ENCODE measurements around the gene AVP.
"Not testable (repeated sequence)": the region's sequence is repeated elsewhere in the genome, so short reads cannot be mapped to it uniquely, and the experiment has no call there.

Gene AVP

GRCh38 chr20:3084283-3084985, at the start of gene AVP:
AVP (minus strand) TSS chr20:3084724; CDS start chr20:3084674, 50 bp downstream.
- TF ChIP-seq ZFX (IDR thresholded peaks at IDR 0.05; ENCODE audit: borderline replicate concordance), result no peak
- TF ChIP-seq, protein P1, sequence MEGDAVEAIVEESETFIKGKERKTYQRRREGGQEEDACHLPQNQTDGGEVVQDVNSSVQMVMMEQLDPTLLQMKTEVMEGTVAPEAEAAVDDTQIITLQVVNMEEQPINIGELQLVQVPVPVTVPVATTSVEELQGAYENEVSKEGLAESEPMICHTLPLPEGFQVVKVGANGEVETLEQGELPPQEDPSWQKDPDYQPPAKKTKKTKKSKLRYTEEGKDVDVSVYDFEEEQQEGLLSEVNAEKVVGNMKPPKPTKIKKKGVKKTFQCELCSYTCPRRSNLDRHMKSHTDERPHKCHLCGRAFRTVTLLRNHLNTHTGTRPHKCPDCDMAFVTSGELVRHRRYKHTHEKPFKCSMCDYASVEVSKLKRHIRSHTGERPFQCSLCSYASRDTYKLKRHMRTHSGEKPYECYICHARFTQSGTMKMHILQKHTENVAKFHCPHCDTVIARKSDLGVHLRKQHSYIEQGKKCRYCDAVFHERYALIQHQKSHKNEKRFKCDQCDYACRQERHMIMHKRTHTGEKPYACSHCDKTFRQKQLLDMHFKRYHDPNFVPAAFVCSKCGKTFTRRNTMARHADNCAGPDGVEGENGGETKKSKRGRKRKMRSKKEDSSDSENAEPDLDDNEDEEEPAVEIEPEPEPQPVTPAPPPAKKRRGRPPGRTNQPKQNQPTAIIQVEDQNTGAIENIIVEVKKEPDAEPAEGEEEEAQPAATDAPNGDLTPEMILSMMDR (IDR thresholded peaks at IDR 0.05), result no peak
- no peak within 1 kb of the TSS for H3K27ac ChIP-seq

GRCh38 chr20:3134151-3134550, 49.6 kb upstream of the AVP start:
- TF ChIP-seq, protein P1 (IDR thresholded peaks at IDR 0.05), result no peak
- TF ChIP-seq ZFX (IDR thresholded peaks at IDR 0.05; ENCODE audit: borderline replicate concordance), result no peak
- no peak overlapping the region for H3K27ac ChIP-seq

GRCh38 chr20:3133155-3133554, 48.6 kb upstream of the AVP start:
- no peak overlapping the region for H3K27ac ChIP-seq
- no peak for TF ChIP-seq ZFX (IDR thresholded peaks at IDR 0.05; ENCODE audit: borderline replicate concordance)
- TF ChIP-seq, protein P1 (IDR thresholded peaks at IDR 0.05), result no peak

DNA sequence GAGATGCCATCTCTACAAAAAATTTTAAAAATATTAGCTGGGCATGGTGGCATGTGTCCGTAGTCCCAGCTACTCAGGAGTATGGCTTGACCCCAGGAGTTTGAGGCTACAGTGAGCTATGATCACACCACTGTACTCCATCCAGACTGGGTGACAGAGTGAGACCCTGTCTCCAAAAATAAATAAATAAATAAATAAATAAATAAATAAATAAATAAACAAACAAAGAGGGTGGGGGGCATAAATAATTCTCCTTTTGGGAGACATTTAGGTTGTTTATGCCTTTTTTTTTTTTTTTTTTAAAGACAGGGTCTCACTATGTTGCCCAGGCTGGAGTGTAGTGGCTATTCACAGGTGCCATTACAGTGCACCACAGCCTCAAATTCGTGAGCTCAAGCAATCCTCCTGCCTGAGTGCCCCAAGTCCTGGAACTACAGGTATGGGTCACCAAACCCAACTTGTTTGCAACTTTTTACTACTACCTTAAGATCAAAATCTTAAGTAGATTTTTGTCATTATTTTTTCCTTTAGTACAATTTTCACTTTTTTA, 45.6 kb upstream of the AVP start:
- H3K27ac ChIP-seq, result no peak overlapping the region
- TF ChIP-seq, protein P1 (IDR thresholded peaks at IDR 0.05), result no peak
- no peak for TF ChIP-seq ZFX (IDR thresholded peaks at IDR 0.05; ENCODE audit: borderline replicate concordance)

DNA sequence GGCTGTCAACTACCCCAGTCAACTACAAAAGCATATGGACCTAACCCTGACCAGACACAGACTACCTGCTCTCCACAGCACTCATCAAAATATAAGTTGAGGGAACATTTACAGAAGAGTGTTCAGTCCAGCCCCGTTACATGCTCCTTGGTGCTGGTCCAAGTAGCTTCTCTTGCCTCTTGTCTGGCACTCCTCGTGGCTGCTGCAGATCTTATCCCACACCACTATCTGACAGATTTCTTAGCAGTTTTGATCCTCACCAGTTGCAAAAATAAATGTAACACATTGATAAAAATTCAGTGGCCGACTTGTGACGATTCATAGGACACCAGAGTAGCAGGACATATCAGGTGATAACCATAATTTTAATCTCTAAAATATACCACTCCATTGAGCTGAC, 44.6 kb upstream of the AVP start:
- TF ChIP-seq, protein P1 (IDR thresholded peaks at IDR 0.05), result no peak
- TF ChIP-seq ZFX (IDR thresholded peaks at IDR 0.05; ENCODE audit: borderline replicate concordance), result no peak
- H3K27ac ChIP-seq, result no peak overlapping the region

DNA sequence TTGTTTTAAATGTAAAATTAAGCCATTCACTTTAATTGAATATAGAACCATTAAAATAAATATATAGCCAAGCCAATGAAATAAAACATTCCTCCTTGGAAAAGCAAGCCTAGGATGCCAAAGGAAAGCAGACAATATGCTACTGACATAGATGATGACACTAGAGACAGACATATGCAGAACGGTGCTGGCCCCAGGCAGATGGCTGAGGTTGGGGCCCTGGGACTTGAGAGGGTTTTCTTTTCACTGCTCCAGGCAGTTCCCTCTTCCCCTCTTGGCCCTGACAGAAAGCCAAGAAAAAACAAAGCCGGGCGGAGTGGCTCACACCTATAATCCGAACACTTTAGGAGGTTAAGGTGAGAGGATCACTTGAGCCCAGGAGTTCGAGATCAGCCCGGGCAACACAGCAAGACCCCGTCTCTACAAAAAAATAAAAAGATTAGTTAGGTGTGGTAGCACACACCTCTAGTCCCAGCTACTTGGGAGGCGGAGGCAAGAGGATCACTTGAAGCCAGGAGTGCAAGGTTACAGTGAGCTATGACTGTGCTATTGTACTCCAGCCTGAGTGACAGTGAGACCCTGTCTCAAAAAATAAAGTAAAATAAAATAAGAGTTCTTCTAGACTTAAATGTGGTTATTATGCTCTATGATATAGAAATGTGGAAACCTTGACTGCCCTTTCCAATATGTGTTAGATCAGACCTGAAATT, 43.9 kb upstream of the AVP start:
- TF ChIP-seq, protein P1 (IDR thresholded peaks at IDR 0.05), result no peak
- no peak for TF ChIP-seq ZFX (IDR thresholded peaks at IDR 0.05; ENCODE audit: borderline replicate concordance)
- H3K27ac ChIP-seq, result no peak overlapping the region

DNA sequence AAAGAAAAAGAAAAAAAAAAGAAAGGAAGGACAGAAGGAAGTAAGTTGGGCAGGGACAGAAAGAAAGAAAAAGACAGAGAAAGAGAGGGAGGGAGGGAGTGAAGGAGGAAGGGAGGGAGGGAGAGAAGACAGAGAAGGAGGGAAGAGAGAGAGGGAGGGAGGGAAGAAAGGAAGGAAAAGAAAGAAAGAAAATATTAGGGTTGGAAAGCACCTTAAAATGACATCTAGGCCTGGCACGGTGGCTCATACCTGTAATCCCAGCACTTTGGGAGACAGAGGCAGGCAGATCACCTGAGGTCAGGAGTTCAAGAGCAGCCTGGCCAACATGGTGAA, 42.0 kb upstream of the AVP start:
- H3K27ac ChIP-seq, result no peak overlapping the region
- TF ChIP-seq ZFX (IDR thresholded peaks at IDR 0.05; ENCODE audit: borderline replicate concordance), result no peak
- TF ChIP-seq, protein P1 (IDR thresholded peaks at IDR 0.05), result no peak

DNA sequence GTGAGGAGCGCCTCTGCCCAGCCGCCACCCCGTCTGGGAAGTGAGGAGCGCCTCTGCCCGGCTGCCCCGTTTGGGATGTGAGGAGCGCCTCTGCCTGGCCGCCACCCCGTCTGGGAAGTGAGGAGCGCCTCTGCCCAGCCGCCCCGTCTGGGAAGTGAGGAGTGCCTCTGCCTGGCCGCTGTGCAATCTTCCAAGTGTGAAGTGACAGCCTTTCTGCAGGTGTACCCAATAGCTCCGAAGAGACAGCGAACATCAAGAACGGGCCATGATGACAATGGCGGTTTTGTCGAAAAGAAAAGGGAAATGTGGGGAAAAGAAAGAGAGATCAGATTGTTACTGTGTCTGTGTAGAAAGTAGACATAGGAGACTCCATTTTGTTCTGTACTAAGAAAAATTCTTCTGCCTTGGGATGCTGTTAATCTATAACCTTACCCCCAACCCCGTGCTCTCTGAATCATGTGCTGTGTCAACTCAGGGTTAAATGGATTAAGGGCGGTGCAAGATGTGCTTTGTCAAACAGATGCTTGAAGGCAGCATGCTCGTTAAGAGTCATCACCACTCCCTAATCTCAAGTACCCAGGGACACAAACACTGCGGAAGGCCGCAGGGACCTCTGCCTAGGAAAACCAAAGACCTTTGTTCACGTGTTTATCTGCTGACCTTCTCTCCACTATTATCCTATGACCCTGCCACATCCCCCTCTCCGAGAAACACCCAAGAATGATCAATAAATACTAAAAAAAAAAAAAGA, 41.4 kb upstream of the AVP start:
- not testable (repeated sequence) for H3K27ac ChIP-seq

- not testable (repeated sequence) for H3K27ac ChIP-seq
These were observed 40.4 kb upstream of the AVP start for GRCh38 chr20:3124773-3125560.

All from 22Rv1 (cell line).